ENCODE results near the gene DIPK1B.

The DIPK1B gene

GRCh38 chr9:136696502-136696901, 15.9 kb upstream of the DIPK1B start:
- TF ChIP-seq SP1 (IDR thresholded peaks at IDR 0.05) (no peak), FOXM1 (IDR thresholded peaks at IDR 0.05; ENCODE audit: borderline replicate concordance) (no peak), LEF1 (IDR thresholded peaks at IDR 0.05; ENCODE audit: borderline replicate concordance) (no peak), PKNOX1 (IDR thresholded peaks at IDR 0.05) (no peak)
- DNase-seq (ENCODE audit: extremely low spot score): no peak
- ChIA-PET CTCF (no interaction called here), POLR2A (no interaction called here)

- DNase-seq (ENCODE audit: extremely low spot score): no peak
- ChIA-PET CTCF (no interaction called here), POLR2A (no interaction called here)
- TF ChIP-seq FOXM1 (IDR thresholded peaks at IDR 0.05; ENCODE audit: borderline replicate concordance) (no peak), FOXA1 (IDR thresholded peaks at IDR 0.05) (no peak), L3MBTL2 (conservative IDR thresholded peaks at IDR 0.05) (no peak), ARNT (IDR thresholded peaks at IDR 0.05) (no peak), BHLHE40 (IDR thresholded peaks at IDR 0.05; ENCODE audit: borderline replicate concordance) (no peak), ZNF384 (IDR thresholded peaks at IDR 0.05) (no peak), CTBP1 (IDR thresholded peaks at IDR 0.05; ENCODE audit: borderline replicate concordance) (no peak), LEF1 (IDR thresholded peaks at IDR 0.05; ENCODE audit: borderline replicate concordance) (no peak), PKNOX1 (IDR thresholded peaks at IDR 0.05) (no peak), TARDBP (IDR thresholded peaks at IDR 0.05) (no peak), FOXK2 (IDR thresholded peaks at IDR 0.05) (no peak), HDGF (IDR thresholded peaks at IDR 0.05; ENCODE audit: borderline replicate concordance) (no peak), NFRKB (IDR thresholded peaks at IDR 0.05) (no peak), ELF4 (IDR thresholded peaks at IDR 0.05) (no peak), SUZ12 (IDR thresholded peaks at IDR 0.05) (no peak), SP1 (IDR thresholded peaks at IDR 0.05) (no peak)
These were observed 15.1 kb upstream of the DIPK1B start for GRCh38 chr9:136697146-136697820.

- no peak for TF ChIP-seq ZNF384 (IDR thresholded peaks at IDR 0.05)
- TF ChIP-seq NFRKB (IDR thresholded peaks at IDR 0.05): no peak
- no peak for TF ChIP-seq PKNOX1 (IDR thresholded peaks at IDR 0.05)
- no peak for TF ChIP-seq TARDBP (IDR thresholded peaks at IDR 0.05)
- TF ChIP-seq ARNT (IDR thresholded peaks at IDR 0.05): no peak
- TF ChIP-seq SP1 (IDR thresholded peaks at IDR 0.05): no peak
- no peak for TF ChIP-seq CTBP1 (IDR thresholded peaks at IDR 0.05; ENCODE audit: borderline replicate concordance)
- TF ChIP-seq ELF4 (IDR thresholded peaks at IDR 0.05): no peak
- TF ChIP-seq SUZ12 (IDR thresholded peaks at IDR 0.05): no peak
- TF ChIP-seq FOXK2 (IDR thresholded peaks at IDR 0.05): no peak
- no peak for TF ChIP-seq L3MBTL2 (conservative IDR thresholded peaks at IDR 0.05)
- TF ChIP-seq BHLHE40 (IDR thresholded peaks at IDR 0.05; ENCODE audit: borderline replicate concordance): no peak
- no peak for TF ChIP-seq FOXM1 (IDR thresholded peaks at IDR 0.05; ENCODE audit: borderline replicate concordance)
- TF ChIP-seq FOXA1 (IDR thresholded peaks at IDR 0.05): no peak
- CTCF ChIA-PET: no interaction called here
- POLR2A ChIA-PET: no interaction called here
- no peak for DNase-seq (ENCODE audit: extremely low spot score)
These were observed 14.4 kb upstream of the DIPK1B start for GRCh38 chr9:136697821-136698526.

- no peak for TF ChIP-seq BHLHE40 (IDR thresholded peaks at IDR 0.05; ENCODE audit: borderline replicate concordance)
- TF ChIP-seq LEF1 (IDR thresholded peaks at IDR 0.05; ENCODE audit: borderline replicate concordance): no peak
- no peak for TF ChIP-seq FOXK2 (IDR thresholded peaks at IDR 0.05)
- no peak for TF ChIP-seq HDGF (IDR thresholded peaks at IDR 0.05; ENCODE audit: borderline replicate concordance)
- TF ChIP-seq L3MBTL2 (conservative IDR thresholded peaks at IDR 0.05): no peak
- no peak for TF ChIP-seq SUZ12 (IDR thresholded peaks at IDR 0.05)
- TF ChIP-seq SP1 (IDR thresholded peaks at IDR 0.05): no peak
- TF ChIP-seq PKNOX1 (IDR thresholded peaks at IDR 0.05): no peak
- no peak for DNase-seq (ENCODE audit: extremely low spot score)
- CTCF ChIA-PET: no interaction called here
- POLR2A ChIA-PET: interaction anchor here (1.0 kb wide), 1 partner anchor 29 kb away, joined by 3 read pairs; no protein-coding TSS in a partner anchor
These were observed 13.6 kb upstream of the DIPK1B start for GRCh38 chr9:136698635-136699246.

- ChIA-PET POLR2A (no interaction called here), CTCF (no interaction called here)
- no peak for DNase-seq (ENCODE audit: extremely low spot score)
- TF ChIP-seq SUZ12 (IDR thresholded peaks at IDR 0.05): no peak
- no peak for TF ChIP-seq ELF4 (IDR thresholded peaks at IDR 0.05)
- no peak for TF ChIP-seq ARNT (IDR thresholded peaks at IDR 0.05)
- TF ChIP-seq L3MBTL2 (conservative IDR thresholded peaks at IDR 0.05): no peak
- no peak for TF ChIP-seq NFRKB (IDR thresholded peaks at IDR 0.05)
- no peak for TF ChIP-seq FOXM1 (IDR thresholded peaks at IDR 0.05; ENCODE audit: borderline replicate concordance)
- no peak for TF ChIP-seq FOXA1 (IDR thresholded peaks at IDR 0.05)
- no peak for TF ChIP-seq FOXK2 (IDR thresholded peaks at IDR 0.05)
- TF ChIP-seq LEF1 (IDR thresholded peaks at IDR 0.05; ENCODE audit: borderline replicate concordance): no peak
- TF ChIP-seq CTBP1 (IDR thresholded peaks at IDR 0.05; ENCODE audit: borderline replicate concordance): no peak
- TF ChIP-seq HDGF (IDR thresholded peaks at IDR 0.05; ENCODE audit: borderline replicate concordance): no peak
- TF ChIP-seq ZNF384 (IDR thresholded peaks at IDR 0.05): no peak
- no peak for TF ChIP-seq TARDBP (IDR thresholded peaks at IDR 0.05)
- no peak for TF ChIP-seq PKNOX1 (IDR thresholded peaks at IDR 0.05)
- TF ChIP-seq SP1 (IDR thresholded peaks at IDR 0.05): no peak
- no peak for TF ChIP-seq BHLHE40 (IDR thresholded peaks at IDR 0.05; ENCODE audit: borderline replicate concordance)
These were observed 12.1 kb upstream of the DIPK1B start for GRCh38 chr9:136700304-136700703.
